HepG2 (cell line): ENCODE data around the gene ABCC3. TPM values are rescaled to one million over a fixed set of nuclear protein-coding genes. Genes with fewer than 3 reads are reported as not detected.

Experiments
- ATAC-seq: fragments of 200-7000 bp; cut with Tn5 transposase; 3 replicates; pipeline ENCODE4 v1.9.1; 2020; ENCODE audit warnings: mild to moderate bottlenecking, moderate library complexity
- BruUV-seq: library from RNA; stranded (reverse); fragments of 400-500 nt; replicated peaks from 2 replicates; lab custom pipeline; 2021; lab: Mats Ljungman, UMichigan
- CTCF ChIA-PET: fragments of 300-600 bp; formaldehyde crosslinking; extraction: SDS; loops from one replicate; lab custom pipeline; 2021; ENCODE audit warnings: low total read pairs, inconsistent platforms, low intra/inter-chr PET ratio; lab: Yijun Ruan, JAX
- POLR2A ChIA-PET: fragments of 350-600 bp; sonication (Branson Sonifier 250); formaldehyde crosslinking; loops from one replicate; lab custom pipeline; 2020; ENCODE audit warnings: antibody characterized with exemption, inconsistent platforms; lab: Yijun Ruan, JAX
- DNase-seq: peaks from one replicate; pipeline ENCODE4 v3.0.0-alpha.2; 2015; ENCODE audit warnings: low spot score
- FAIRE-seq: peaks from 3 replicates; lab custom pipeline; 2011; peaks lifted over from hg19 to GRCh38; lab: Jason Lieb, UNC
- H2AFZ ChIP-seq: one replicate; pipeline ENCODE4 v1.6.1; 2011; ENCODE audit warnings: low read length, inconsistent platforms
- H3K27ac ChIP-seq: fragments of 300-600 bp; 3 replicates; pipeline ENCODE4 v1.8.0; 2011; ENCODE audit warnings: mixed run types, mild to moderate bottlenecking, mixed read lengths, low read length, inconsistent platforms; ENCODE audit not compliant: insufficient read depth; ENCODE audit errors: extremely low read length
- H3K27me3 ChIP-seq, 2 experiments: fragments of 200-600 bp in 1 of 2; 2 replicates in 1 of 2; 3 replicates in 1 of 2; pipeline versions ENCODE4 v1.6.0 to v1.8.0; 2011; ENCODE audit warnings: low read length in 2 of 2, mild to moderate bottlenecking in 2 of 2, moderate library complexity in 2 of 2, inconsistent platforms in 1 of 2; ENCODE audit not compliant: insufficient read depth in 2 of 2, control insufficient read depth in 1 of 2
- H3K36me3 ChIP-seq, 2 experiments: fragments of 200-600 bp in 1 of 2; replicated peaks in 1 of 2; 2 replicates in 1 of 2; 3 replicates in 1 of 2; pipeline versions ENCODE4 v1.5.1 to v1.8.0; 2011; ENCODE audit warnings: low read length in 2 of 2, inconsistent platforms in 1 of 2; ENCODE audit not compliant: insufficient read depth in 2 of 2, control insufficient read depth in 1 of 2
- H3K4me1 ChIP-seq: 2 replicates; pipeline ENCODE4 v1.5.1; 2012; ENCODE audit warnings: low read length, inconsistent platforms; ENCODE audit not compliant: insufficient read depth
- H3K4me2 ChIP-seq: 2 replicates; pipeline ENCODE4 v1.6.0; 2011; ENCODE audit warnings: low read depth, low read length, inconsistent platforms
- H3K4me3 ChIP-seq, 3 experiments: fragments of 200-600 bp in 1 of 3; sonication (generic), shearing (Covaris generic) in 1 of 3; replicated peaks in 1 of 3; 2 replicates each; pipeline ENCODE4 v1.5.1; 2011 to 2016; ENCODE audit warnings: low read length in 3 of 3, inconsistent platforms in 2 of 3, low read depth in 2 of 3, mild to moderate bottlenecking in 2 of 3, control low read depth in 1 of 3, mixed read lengths in 1 of 3; ENCODE audit not compliant: insufficient read depth in 1 of 3
- H3K79me2 ChIP-seq: one replicate; pipeline ENCODE4 v1.6.1; 2011; ENCODE audit warnings: low read length, inconsistent platforms; ENCODE audit not compliant: insufficient read depth
- H3K9ac ChIP-seq: 2 replicates; pipeline ENCODE4 v1.6.0; 2011; ENCODE audit warnings: mild to moderate bottlenecking, low read depth, low read length, inconsistent platforms; ENCODE audit not compliant: insufficient read depth
- H3K9me3 ChIP-seq: 2 replicates; pipeline ENCODE4 v1.5.1; 2012; ENCODE audit warnings: mild to moderate bottlenecking, low read length
- H4K20me1 ChIP-seq: 2 replicates; pipeline ENCODE4 v1.6.0; 2011; ENCODE audit warnings: inconsistent platforms, mild to moderate bottlenecking, low read length, moderate library complexity; ENCODE audit not compliant: insufficient read depth
- ETV6 ChIP-seq: sonication (generic); formaldehyde crosslinking; conservative IDR thresholded peaks from 2 replicates; pipeline ENCODE4 v1.4.0; 2020; ENCODE audit warnings: missing genetic modification reagents
- FOSL1 ChIP-seq: sonication (generic); formaldehyde crosslinking; IDR thresholded peaks from 2 replicates; pipeline ENCODE4 v1.9.0; 2021; ENCODE audit warnings: missing genetic modification reagents, borderline replicate concordance
- HIVEP1 ChIP-seq: sonication (generic); formaldehyde crosslinking; IDR thresholded peaks from 2 replicates; pipeline ENCODE4 v1.4.0; 2020; ENCODE audit warnings: mild to moderate bottlenecking, missing genetic modification reagents
- KDM3A ChIP-seq: IDR thresholded peaks from 2 replicates; pipeline ENCODE4 v1.6.1; 2018; ENCODE audit warnings: low read depth, missing compliant biosample characterization
- MTA3 ChIP-seq: sonication (generic); formaldehyde crosslinking; IDR thresholded peaks from 2 replicates; pipeline ENCODE4 v1.4.0; 2020; ENCODE audit warnings: missing genetic modification reagents
- NFKBIZ ChIP-seq: IDR thresholded peaks from 2 replicates; pipeline ENCODE4 v1.6.1; 2018; ENCODE audit warnings: missing genetic modification reagents, missing compliant biosample characterization
- NFRKB ChIP-seq: fragments of 450-650 bp; IDR thresholded peaks from 2 replicates; pipeline ENCODE4 v1.6.1; 2017
- NR3C1 ChIP-seq: sonication (generic); formaldehyde crosslinking; IDR thresholded peaks from 2 replicates; pipeline ENCODE4 v1.4.0; 2020; ENCODE audit warnings: missing genetic modification reagents
- TCF12 ChIP-seq, 2 experiments: fragments of 450-650 bp in 1 of 2; sonication (generic) in 1 of 2; formaldehyde crosslinking in 1 of 2; IDR thresholded peaks; 2 replicates each; pipeline versions ENCODE4 v1.6.1 to v1.8.0; 2017 to 2022; ENCODE audit warnings: antibody characterized with exemption in 1 of 2, mild to moderate bottlenecking in 1 of 2, missing genetic modification reagents in 1 of 2, moderate library complexity in 1 of 2
- TCF7L2 ChIP-seq: IDR thresholded peaks from 2 replicates; pipeline ENCODE4 v1.6.1; 2011; ENCODE audit warnings: mild to moderate bottlenecking, low read depth, low read length, moderate library complexity
- ZBTB38 ChIP-seq: sonication (generic); formaldehyde crosslinking; IDR thresholded peaks from 2 replicates; pipeline ENCODE4 v1.5.1; 2020; ENCODE audit warnings: mild to moderate bottlenecking, missing genetic modification reagents
- ZNF136 ChIP-seq: sonication (generic); formaldehyde crosslinking; IDR thresholded peaks from 2 replicates; pipeline ENCODE4 v1.8.1; 2022; ENCODE audit warnings: low read depth, mild to moderate bottlenecking, moderate library complexity, missing genetic modification reagents
- ZNF816 ChIP-seq: sonication (generic); formaldehyde crosslinking; IDR thresholded peaks from 2 replicates; pipeline ENCODE4 v1.8.0; 2022; ENCODE audit warnings: missing genetic modification reagents, mild to moderate bottlenecking, borderline replicate concordance
- ZNF879 ChIP-seq: sonication (generic); formaldehyde crosslinking; IDR thresholded peaks from 2 replicates; pipeline ENCODE4 v1.8.1; 2023; ENCODE audit warnings: missing genetic modification reagents
- ZSCAN31 ChIP-seq: sonication (generic); formaldehyde crosslinking; IDR thresholded peaks from 2 replicates; pipeline ENCODE4 v1.5.0; 2020; ENCODE audit warnings: low read depth, mild to moderate bottlenecking, missing genetic modification reagents
- WGBS: methylation state at CpG from one replicate; pipeline ENCODE4 v1.1.6; 2017; ENCODE audit warnings: low lambda C conversion rate; 5-methylcytosine and 5-hydroxymethylcytosine counted together
- in situ Hi-C: cut with HindIII; loops from 2 replicates; pipeline ENCODE4 v1.10.0; 2017; ENCODE audit warnings: low pct_unique_long_range_greater_than_20kb; ENCODE audit not compliant: extremely low pct_ligation_motif_present
- intact Hi-C: fragments of 100-400 bp; cut with micrococcal nuclease; formaldehyde crosslinking; loops from one replicate; pipeline ENCODE4 v1.10.0; 2022; ENCODE audit not compliant: unreplicated experiment
- polyA plus RNA-seq, 8 experiments: library from polyadenylated mRNA; depleted of rRNA in 3 of 8; stranded (reverse) in 7 of 8; unstranded in 1 of 8; fragments of >200 nt; fragmentation: Illumina TruSeq in 4 of 8; extraction: Trizol in 4 of 8; gene quantifications; 2 replicates each; pipeline versions ENCODE4 v1.2.1 to v1.2.3, GENCODE V29; 2011 to 2016; ENCODE audit warnings: low read depth in 4 of 8, missing spikeins in 1 of 8, mixed read lengths in 1 of 8; ENCODE audit not compliant: insufficient read depth in 1 of 8
- total RNA-seq, 5 experiments: library from RNA; depleted of rRNA; stranded (reverse); fragments of >200 nt; fragmentation: Illumina TruSeq; extraction: Trizol; gene quantifications; 2 replicates each; pipeline ENCODE4 v1.2.3, GENCODE V29; 2016; ENCODE audit warnings: low read depth in 1 of 5
- TF ChIP-seq, protein P1 (sequence below): IDR thresholded peaks from 2 replicates; pipeline ENCODE4 v1.6.1; 2016; ENCODE audit warnings: missing compliant biosample characterization, missing genetic modification reagents, borderline replicate concordance
- TF ChIP-seq, protein P2 (sequence below): sonication (generic); formaldehyde crosslinking; IDR thresholded peaks from 2 replicates; pipeline ENCODE4; 2020; ENCODE audit warnings: missing genetic modification reagents, mild to moderate bottlenecking, borderline replicate concordance
- TF ChIP-seq, protein P3 (sequence below): sonication (generic); formaldehyde crosslinking; conservative IDR thresholded peaks from 2 replicates; pipeline ENCODE4 v1.8.0; 2022; ENCODE audit warnings: low read depth, missing genetic modification reagents

ABCC3 gene
- total and polyA plus RNA-seq, 2 of the 13 experiments (the other 11 are each of a cell fraction or from before 2014, with no cell fraction given) = 25.2 to 50.7 TPM

DNA sequence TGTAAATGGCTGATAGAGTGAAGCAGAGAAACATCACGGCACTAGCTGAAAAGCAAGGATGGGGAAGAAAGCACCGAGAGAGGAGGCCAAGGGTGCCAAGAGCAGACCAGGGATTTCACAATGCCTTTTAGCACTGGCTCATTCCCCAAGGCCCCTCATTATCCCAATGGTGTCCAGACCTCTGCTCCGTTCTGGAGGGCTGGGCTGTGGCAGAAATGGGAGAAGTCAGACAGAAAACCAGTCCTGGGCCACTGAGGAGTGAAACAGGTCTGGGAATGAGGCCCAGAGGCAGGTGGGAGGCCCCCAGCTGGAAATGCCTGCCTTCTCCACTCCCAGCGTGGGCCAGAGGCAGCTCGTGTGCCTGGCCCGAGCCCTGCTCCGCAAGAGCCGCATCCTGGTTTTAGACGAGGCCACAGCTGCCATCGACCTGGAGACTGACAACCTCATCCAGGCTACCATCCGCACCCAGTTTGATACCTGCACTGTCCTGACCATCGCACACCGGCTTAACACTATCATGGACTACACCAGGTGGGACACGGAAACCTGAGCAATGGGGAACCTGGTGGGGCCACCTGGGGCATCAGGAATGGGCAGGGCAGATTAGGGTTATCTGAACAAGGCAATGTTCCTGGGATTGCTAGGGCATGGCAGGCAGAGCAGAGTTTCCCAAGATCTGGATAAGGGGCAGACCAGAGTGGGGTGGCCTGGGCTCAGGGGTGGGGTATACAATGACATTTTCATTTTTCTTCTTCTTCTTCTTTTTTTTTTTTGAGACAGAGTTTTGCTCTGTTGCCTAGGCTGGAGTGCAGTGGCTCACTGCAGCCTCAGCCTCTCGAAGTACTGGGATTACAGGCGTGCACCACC lies 52.8 kb downstream of the ABCC3 start:
- intact Hi-C loops = loop anchor here (2.0 kb wide), 1 partner anchor 53 kb away; the partner anchor contains the start of gene ABCC3
- H3K4me1 ChIP-seq = peaks cover 99% of the 10 kb centered on the region
- ChIA-PET CTCF (no interaction called here), POLR2A (interaction anchor here (0.8 to 21.3 kb wide), 17 partner anchors 7 to 208 kb away, joined by 3 to 839 read pairs (median 5); partner anchors contain the start of genes ABCC3, ANKRD40, CACNA1G and LUC7L3)
- H3K4me2 ChIP-seq = peak overlapping the region; percentile 93
- H3K9me3 ChIP-seq = no peaks in the 10 kb centered on the region
- H3K36me3 ChIP-seq = no peaks in the 10 kb centered on the region
- no peaks in the 10 kb centered on the region for H4K20me1 ChIP-seq
- FAIRE-seq = no peak
- H3K27ac ChIP-seq = peak overlapping the region; percentile 99
- peak; percentile 85 for DNase-seq
- TSS peak; percentile 84 for BruUV-seq
- peak overlapping the region; percentile 32 to 75 (median 39) for H3K4me3 ChIP-seq
- H3K9ac ChIP-seq = peak overlapping the region; percentile 87
- in situ Hi-C loops = no loop called here
- H2AFZ ChIP-seq = no peak overlapping the region
- H3K27me3 ChIP-seq = no peaks in the 10 kb centered on the region; a peak in 1 of 5 replicates
- peak; percentile 59 for ATAC-seq
- peaks cover 18% of the 10 kb centered on the region for H3K79me2 ChIP-seq
- WGBS = 41% methylated on average over 16 of the region's 16 CpGs
- TF ChIP-seq, protein P1, sequence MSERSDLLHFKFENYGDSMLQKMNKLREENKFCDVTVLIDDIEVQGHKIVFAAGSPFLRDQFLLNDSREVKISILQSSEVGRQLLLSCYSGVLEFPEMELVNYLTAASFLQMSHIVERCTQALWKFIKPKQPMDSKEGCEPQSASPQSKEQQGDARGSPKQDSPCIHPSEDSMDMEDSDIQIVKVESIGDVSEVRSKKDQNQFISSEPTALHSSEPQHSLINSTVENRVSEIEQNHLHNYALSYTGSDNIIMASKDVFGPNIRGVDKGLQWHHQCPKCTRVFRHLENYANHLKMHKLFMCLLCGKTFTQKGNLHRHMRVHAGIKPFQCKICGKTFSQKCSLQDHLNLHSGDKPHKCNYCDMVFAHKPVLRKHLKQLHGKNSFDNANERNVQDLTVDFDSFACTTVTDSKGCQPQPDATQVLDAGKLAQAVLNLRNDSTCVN (CRISPR knock-in tag) = peak; percentile 56; the same call in 1 of the 2 replicates
- no peak for TF ChIP-seq ZNF816
- TF ChIP-seq NR3C1 = no peak
- no peak for TF ChIP-seq FOSL1 (CRISPR knock-in tag)
- TF ChIP-seq KDM3A (CRISPR knock-in tag) = peak; percentile 61
- TF ChIP-seq ETV6 (CRISPR knock-in tag) = 0 out of 2 replicates have a peak, but pooled peaks have one; percentile 38
- peak; percentile 10; the same call in 1 of the 2 replicates for TF ChIP-seq ZSCAN31 (CRISPR knock-in tag)
- TF ChIP-seq, protein P2, sequence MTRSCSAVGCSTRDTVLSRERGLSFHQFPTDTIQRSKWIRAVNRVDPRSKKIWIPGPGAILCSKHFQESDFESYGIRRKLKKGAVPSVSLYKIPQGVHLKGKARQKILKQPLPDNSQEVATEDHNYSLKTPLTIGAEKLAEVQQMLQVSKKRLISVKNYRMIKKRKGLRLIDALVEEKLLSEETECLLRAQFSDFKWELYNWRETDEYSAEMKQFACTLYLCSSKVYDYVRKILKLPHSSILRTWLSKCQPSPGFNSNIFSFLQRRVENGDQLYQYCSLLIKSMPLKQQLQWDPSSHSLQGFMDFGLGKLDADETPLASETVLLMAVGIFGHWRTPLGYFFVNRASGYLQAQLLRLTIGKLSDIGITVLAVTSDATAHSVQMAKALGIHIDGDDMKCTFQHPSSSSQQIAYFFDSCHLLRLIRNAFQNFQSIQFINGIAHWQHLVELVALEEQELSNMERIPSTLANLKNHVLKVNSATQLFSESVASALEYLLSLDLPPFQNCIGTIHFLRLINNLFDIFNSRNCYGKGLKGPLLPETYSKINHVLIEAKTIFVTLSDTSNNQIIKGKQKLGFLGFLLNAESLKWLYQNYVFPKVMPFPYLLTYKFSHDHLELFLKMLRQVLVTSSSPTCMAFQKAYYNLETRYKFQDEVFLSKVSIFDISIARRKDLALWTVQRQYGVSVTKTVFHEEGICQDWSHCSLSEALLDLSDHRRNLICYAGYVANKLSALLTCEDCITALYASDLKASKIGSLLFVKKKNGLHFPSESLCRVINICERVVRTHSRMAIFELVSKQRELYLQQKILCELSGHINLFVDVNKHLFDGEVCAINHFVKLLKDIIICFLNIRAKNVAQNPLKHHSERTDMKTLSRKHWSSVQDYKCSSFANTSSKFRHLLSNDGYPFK (CRISPR knock-in tag) = peak; percentile 22; the same call in 1 of the 2 replicates
- TF ChIP-seq, protein P3, sequence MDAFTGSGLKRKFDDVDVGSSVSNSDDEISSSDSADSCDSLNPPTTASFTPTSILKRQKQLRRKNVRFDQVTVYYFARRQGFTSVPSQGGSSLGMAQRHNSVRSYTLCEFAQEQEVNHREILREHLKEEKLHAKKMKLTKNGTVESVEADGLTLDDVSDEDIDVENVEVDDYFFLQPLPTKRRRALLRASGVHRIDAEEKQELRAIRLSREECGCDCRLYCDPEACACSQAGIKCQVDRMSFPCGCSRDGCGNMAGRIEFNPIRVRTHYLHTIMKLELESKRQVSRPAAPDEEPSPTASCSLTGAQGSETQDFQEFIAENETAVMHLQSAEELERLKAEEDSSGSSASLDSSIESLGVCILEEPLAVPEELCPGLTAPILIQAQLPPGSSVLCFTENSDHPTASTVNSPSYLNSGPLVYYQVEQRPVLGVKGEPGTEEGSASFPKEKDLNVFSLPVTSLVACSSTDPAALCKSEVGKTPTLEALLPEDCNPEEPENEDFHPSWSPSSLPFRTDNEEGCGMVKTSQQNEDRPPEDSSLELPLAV (CRISPR knock-in tag) = no peak
- TF ChIP-seq HIVEP1 (CRISPR knock-in tag) = no peak; the same call in 1 of the 2 replicates
- TF ChIP-seq MTA3 = no peak
- TF ChIP-seq NFKBIZ (CRISPR knock-in tag) = 0 out of 2 replicates have a peak, but pooled peaks have one; percentile 46
- no peak for TF ChIP-seq TCF7L2
- TF ChIP-seq NFRKB = no peak
- TF ChIP-seq ZNF136 (CRISPR knock-in tag) = 0 out of 2 replicates have a peak, but pooled peaks have one; percentile 40
- TF ChIP-seq TCF12 (IDR thresholded peaks at IDR 0.05) = no peak
- no peak for TF ChIP-seq TCF12 (CRISPR knock-in tag; IDR thresholded peaks at IDR 0.05)
- peak; percentile 88 for TF ChIP-seq ZBTB38 (CRISPR knock-in tag)
- TF ChIP-seq ZNF879 (CRISPR knock-in tag) = 0 out of 2 replicates have a peak, but pooled peaks have one; percentile 62
